HepG2 (cell line): ENCODE data around the gene TRAPPC3. TPM values are rescaled to one million over a fixed set of nuclear protein-coding genes. Genes with fewer than 3 reads are reported as not detected.

Experiments used
- ARID4A ChIP-seq: sonication (generic); formaldehyde crosslinking; IDR thresholded peaks from 2 replicates; pipeline ENCODE4 v1.5.0; 2020; ENCODE audit warnings: mild to moderate bottlenecking, missing genetic modification reagents, borderline replicate concordance
- CENPX ChIP-seq: sonication (generic); formaldehyde crosslinking; IDR thresholded peaks from 2 replicates; pipeline ENCODE4 v1.9.0; 2021; ENCODE audit warnings: mild to moderate bottlenecking, missing genetic modification reagents, moderate library complexity
- MIXL1 ChIP-seq: IDR thresholded peaks from 2 replicates; pipeline ENCODE4 v1.6.1; 2016
- PBX3 ChIP-seq: sonication (generic); formaldehyde crosslinking; IDR thresholded peaks from 2 replicates; pipeline ENCODE4 v1.8.1; 2023; ENCODE audit warnings: missing genetic modification reagents, inconsistent platforms, borderline replicate concordance
- PHF8 ChIP-seq: sonication (generic); formaldehyde crosslinking; IDR thresholded peaks from 2 replicates; pipeline ENCODE4 v1.5.0; 2020; ENCODE audit warnings: missing genetic modification reagents
- RCOR2 ChIP-seq: IDR thresholded peaks from 2 replicates; pipeline ENCODE4 v1.6.1; 2016; ENCODE audit warnings: missing biosample characterization, missing genetic modification reagents
- ZNF24 ChIP-seq: fragments of 450-650 bp; IDR thresholded peaks from 2 replicates; pipeline ENCODE4 v1.6.1; 2017; ENCODE audit warnings: antibody characterized with exemption, mild to moderate bottlenecking
- polyA plus RNA-seq, 8 experiments: library from polyadenylated mRNA; depleted of rRNA in 3 of 8; stranded (reverse) in 7 of 8; unstranded in 1 of 8; fragments of >200 nt; fragmentation: Illumina TruSeq in 4 of 8; extraction: Trizol in 4 of 8; gene quantifications; 2 replicates each; pipeline versions ENCODE4 v1.2.1 to v1.2.3, GENCODE V29; 2011 to 2016; ENCODE audit warnings: low read depth in 4 of 8, missing spikeins in 1 of 8, mixed read lengths in 1 of 8; ENCODE audit not compliant: insufficient read depth in 1 of 8
- total RNA-seq, 5 experiments: library from RNA; depleted of rRNA; stranded (reverse); fragments of >200 nt; fragmentation: Illumina TruSeq; extraction: Trizol; gene quantifications; 2 replicates each; pipeline ENCODE4 v1.2.3, GENCODE V29; 2016; ENCODE audit warnings: low read depth in 1 of 5
- TF ChIP-seq, protein P1 (sequence below): sonication (generic); formaldehyde crosslinking; IDR thresholded peaks from 2 replicates; pipeline ENCODE4 v1.4.0; 2020; ENCODE audit warnings: mild to moderate bottlenecking, missing genetic modification reagents
- TF ChIP-seq, protein P2 (sequence below): sonication (generic); formaldehyde crosslinking; IDR thresholded peaks from 2 replicates; pipeline ENCODE4 v1.4.0; 2020; ENCODE audit warnings: mild to moderate bottlenecking, missing genetic modification reagents
- TF ChIP-seq, protein P3 (sequence below): sonication (generic); formaldehyde crosslinking; IDR thresholded peaks from 2 replicates; pipeline ENCODE4 v1.4.0; 2020; ENCODE audit warnings: mild to moderate bottlenecking, missing genetic modification reagents
- TF ChIP-seq, protein P4 (sequence below): sonication (generic); formaldehyde crosslinking; conservative IDR thresholded peaks from 2 replicates; pipeline ENCODE4 v1.8.0; 2022; ENCODE audit warnings: missing genetic modification reagents
- TF ChIP-seq, protein P5 (sequence below): sonication (generic); formaldehyde crosslinking; IDR thresholded peaks from 2 replicates; pipeline ENCODE4 v1.9.0; 2021; ENCODE audit warnings: missing genetic modification reagents, mild to moderate bottlenecking, borderline replicate concordance
- TF ChIP-seq, protein P6 (sequence below): sonication (generic); formaldehyde crosslinking; IDR thresholded peaks from 2 replicates; pipeline ENCODE4 v1.4.0; 2020; ENCODE audit warnings: low read depth, missing genetic modification reagents

Gene TRAPPC3
- total and polyA plus RNA-seq, 2 of the 13 experiments (the other 11 are each of a cell fraction or from before 2014, with no cell fraction given): 53.7 to 62.4 TPM

DNA sequence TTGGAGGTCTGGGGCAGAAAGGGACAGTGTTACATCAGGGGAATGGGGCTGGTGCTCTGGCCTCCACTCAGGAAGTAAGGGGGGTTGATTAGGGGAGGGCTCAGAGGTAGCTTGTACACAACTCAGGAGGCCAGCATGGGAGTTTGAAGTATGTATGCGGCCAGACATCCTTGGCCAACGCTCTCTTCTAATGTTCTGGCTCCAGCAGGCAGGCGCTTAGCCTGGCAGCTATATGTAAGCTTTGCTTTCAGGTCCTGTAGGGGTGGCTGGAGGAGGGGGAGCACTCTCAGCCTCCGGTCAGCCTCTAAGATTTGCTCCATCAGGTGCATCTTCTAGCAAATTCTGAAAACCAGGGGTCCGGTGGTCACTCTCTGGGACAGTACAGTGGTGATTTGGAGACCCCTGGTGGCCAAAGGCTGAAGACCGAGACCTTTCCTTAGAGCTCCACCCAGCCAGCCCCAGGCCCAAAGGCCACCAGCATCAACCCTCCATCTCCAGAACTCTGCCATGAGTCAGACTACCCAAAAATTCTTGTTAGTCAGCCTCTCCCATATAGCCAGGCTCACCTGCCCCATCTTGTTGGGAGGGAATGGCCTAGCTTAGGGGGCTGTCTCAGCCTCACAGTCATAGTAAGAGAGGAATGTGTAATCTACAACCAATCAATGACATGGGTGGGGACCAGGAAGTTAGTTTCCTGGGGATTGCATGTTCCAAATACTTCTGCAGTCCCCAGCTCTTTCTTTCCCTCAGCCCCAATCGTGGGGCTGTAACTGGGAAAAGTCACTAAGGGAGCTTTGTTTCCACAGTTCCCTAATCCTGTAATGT is 14.6 kb downstream of the TRAPPC3 start (continued):
- TF ChIP-seq PBX3 (CRISPR knock-in tag) (no peak), ARID4A (CRISPR knock-in tag) (no peak; the same call in 1 of the 2 replicates), CENPX (CRISPR knock-in tag) (no peak), ZNF24 (no peak), RCOR2 (no peak), MIXL1 (CRISPR knock-in tag) (no peak), PHF8 (CRISPR knock-in tag) (no peak)
- TF ChIP-seq, protein P1, sequence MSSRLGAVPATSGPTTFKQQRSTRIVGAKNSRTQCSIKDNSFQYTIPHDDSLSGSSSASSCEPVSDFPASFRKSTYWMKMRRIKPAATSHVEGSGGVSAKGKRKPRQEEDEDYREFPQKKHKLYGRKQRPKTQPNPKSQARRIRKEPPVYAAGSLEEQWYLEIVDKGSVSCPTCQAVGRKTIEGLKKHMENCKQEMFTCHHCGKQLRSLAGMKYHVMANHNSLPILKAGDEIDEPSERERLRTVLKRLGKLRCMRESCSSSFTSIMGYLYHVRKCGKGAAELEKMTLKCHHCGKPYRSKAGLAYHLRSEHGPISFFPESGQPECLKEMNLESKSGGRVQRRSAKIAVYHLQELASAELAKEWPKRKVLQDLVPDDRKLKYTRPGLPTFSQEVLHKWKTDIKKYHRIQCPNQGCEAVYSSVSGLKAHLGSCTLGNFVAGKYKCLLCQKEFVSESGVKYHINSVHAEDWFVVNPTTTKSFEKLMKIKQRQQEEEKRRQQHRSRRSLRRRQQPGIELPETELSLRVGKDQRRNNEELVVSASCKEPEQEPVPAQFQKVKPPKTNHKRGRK (CRISPR knock-in tag): no peak
- TF ChIP-seq, protein P2, sequence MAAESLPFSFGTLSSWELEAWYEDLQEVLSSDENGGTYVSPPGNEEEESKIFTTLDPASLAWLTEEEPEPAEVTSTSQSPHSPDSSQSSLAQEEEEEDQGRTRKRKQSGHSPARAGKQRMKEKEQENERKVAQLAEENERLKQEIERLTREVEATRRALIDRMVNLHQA (CRISPR knock-in tag): no peak
- TF ChIP-seq, protein P3, sequence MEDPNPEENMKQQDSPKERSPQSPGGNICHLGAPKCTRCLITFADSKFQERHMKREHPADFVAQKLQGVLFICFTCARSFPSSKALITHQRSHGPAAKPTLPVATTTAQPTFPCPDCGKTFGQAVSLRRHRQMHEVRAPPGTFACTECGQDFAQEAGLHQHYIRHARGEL (CRISPR knock-in tag): peak; percentile 99
- TF ChIP-seq, protein P4, sequence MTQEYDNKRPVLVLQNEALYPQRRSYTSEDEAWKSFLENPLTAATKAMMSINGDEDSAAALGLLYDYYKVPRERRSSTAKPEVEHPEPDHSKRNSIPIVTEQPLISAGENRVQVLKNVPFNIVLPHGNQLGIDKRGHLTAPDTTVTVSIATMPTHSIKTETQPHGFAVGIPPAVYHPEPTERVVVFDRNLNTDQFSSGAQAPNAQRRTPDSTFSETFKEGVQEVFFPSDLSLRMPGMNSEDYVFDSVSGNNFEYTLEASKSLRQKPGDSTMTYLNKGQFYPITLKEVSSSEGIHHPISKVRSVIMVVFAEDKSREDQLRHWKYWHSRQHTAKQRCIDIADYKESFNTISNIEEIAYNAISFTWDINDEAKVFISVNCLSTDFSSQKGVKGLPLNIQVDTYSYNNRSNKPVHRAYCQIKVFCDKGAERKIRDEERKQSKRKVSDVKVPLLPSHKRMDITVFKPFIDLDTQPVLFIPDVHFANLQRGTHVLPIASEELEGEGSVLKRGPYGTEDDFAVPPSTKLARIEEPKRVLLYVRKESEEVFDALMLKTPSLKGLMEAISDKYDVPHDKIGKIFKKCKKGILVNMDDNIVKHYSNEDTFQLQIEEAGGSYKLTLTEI: no peak
- TF ChIP-seq, protein P5, sequence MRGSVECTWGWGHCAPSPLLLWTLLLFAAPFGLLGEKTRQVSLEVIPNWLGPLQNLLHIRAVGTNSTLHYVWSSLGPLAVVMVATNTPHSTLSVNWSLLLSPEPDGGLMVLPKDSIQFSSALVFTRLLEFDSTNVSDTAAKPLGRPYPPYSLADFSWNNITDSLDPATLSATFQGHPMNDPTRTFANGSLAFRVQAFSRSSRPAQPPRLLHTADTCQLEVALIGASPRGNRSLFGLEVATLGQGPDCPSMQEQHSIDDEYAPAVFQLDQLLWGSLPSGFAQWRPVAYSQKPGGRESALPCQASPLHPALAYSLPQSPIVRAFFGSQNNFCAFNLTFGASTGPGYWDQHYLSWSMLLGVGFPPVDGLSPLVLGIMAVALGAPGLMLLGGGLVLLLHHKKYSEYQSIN (CRISPR knock-in tag): no peak
- TF ChIP-seq, protein P6, sequence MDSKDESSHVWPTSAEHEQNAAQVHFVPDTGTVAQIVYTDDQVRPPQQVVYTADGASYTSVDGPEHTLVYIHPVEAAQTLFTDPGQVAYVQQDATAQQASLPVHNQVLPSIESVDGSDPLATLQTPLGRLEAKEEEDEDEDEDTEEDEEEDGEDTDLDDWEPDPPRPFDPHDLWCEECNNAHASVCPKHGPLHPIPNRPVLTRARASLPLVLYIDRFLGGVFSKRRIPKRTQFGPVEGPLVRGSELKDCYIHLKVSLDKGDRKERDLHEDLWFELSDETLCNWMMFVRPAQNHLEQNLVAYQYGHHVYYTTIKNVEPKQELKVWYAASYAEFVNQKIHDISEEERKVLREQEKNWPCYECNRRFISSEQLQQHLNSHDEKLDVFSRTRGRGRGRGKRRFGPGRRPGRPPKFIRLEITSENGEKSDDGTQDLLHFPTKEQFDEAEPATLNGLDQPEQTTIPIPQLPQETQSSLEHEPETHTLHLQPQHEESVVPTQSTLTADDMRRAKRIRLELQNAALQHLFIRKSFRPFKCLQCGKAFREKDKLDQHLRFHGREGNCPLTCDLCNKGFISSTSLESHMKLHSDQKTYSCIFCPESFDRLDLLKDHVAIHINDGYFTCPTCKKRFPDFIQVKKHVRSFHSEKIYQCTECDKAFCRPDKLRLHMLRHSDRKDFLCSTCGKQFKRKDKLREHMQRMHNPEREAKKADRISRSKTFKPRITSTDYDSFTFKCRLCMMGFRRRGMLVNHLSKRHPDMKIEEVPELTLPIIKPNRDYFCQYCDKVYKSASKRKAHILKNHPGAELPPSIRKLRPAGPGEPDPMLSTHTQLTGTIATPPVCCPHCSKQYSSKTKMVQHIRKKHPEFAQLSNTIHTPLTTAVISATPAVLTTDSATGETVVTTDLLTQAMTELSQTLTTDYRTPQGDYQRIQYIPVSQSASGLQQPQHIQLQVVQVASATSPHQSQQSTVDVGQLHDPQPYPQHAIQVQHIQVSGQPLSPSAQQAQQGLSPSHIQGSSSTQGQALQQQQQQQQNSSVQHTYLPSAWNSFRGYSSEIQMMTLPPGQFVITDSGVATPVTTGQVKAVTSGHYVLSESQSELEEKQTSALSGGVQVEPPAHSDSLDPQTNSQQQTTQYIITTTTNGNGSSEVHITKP (CRISPR knock-in tag): no peak
